Mesenchymal stem cell (in vitro differentiated cells and primary cell): ENCODE data around the gene INTS15.

ENCODE experiments used
- DNase-seq: peaks from one replicate; pipeline ENCODE4 v3.0.0-alpha.2; 2013
- H2AFZ ChIP-seq: one replicate; pipeline ENCODE4 v1.6.1; 2013; ENCODE audit warnings: low read depth, mild to moderate bottlenecking, control low read depth, inconsistent platforms, low read length, moderate library complexity
- H2AK5ac ChIP-seq: 2 replicates; pipeline ENCODE4 v1.6.1; 2013; ENCODE audit warnings: low read length, moderate library complexity, mild to moderate bottlenecking, inconsistent platforms; ENCODE audit not compliant: severe bottlenecking
- H2BK120ac ChIP-seq: one replicate; pipeline ENCODE4 v1.6.1; 2013; ENCODE audit warnings: low read depth, mild to moderate bottlenecking, inconsistent platforms, low read length, moderate library complexity
- H2BK12ac ChIP-seq, 2 experiments: one replicate each; pipeline ENCODE4 v1.6.1; 2013; ENCODE audit warnings: inconsistent platforms in 2 of 2, low read length in 2 of 2, mild to moderate bottlenecking in 2 of 2, moderate library complexity in 2 of 2, control low read depth in 1 of 2
- H2BK15ac ChIP-seq: one replicate; pipeline ENCODE4 v1.6.1; 2013; ENCODE audit warnings: mild to moderate bottlenecking, low read depth, inconsistent platforms; ENCODE audit not compliant: poor library complexity, severe bottlenecking
- H2BK5ac ChIP-seq: 2 replicates; pipeline ENCODE4 v1.6.1; 2013; ENCODE audit warnings: low read depth, mild to moderate bottlenecking, low read length, control low read depth, inconsistent platforms; ENCODE audit not compliant: poor library complexity, severe bottlenecking
- H3K14ac ChIP-seq, 2 experiments: one replicate each; pipeline ENCODE4 v1.6.1; 2013; ENCODE audit warnings: inconsistent platforms in 2 of 2, low read length in 2 of 2, control low read depth in 1 of 2, mild to moderate bottlenecking in 1 of 2, moderate library complexity in 1 of 2
- H3K18ac ChIP-seq, 2 experiments: one replicate each; pipeline ENCODE4 v1.6.1; 2013; ENCODE audit warnings: inconsistent platforms in 2 of 2, low read length in 2 of 2, control low read depth in 1 of 2, low read depth in 1 of 2, mild to moderate bottlenecking in 1 of 2
- H3K23ac ChIP-seq, 2 experiments: one replicate each; pipeline ENCODE4 v1.6.1; 2013; ENCODE audit warnings: inconsistent platforms in 2 of 2, low read length in 2 of 2, mild to moderate bottlenecking in 2 of 2, moderate library complexity in 2 of 2, control low read depth in 1 of 2
- H3K27ac ChIP-seq: 2 replicates; pipeline ENCODE4 v1.5.1; 2013; ENCODE audit warnings: mild to moderate bottlenecking, moderate library complexity, low read length, control low read depth, inconsistent platforms; ENCODE audit not compliant: poor library complexity, severe bottlenecking
- H3K27me3 ChIP-seq, 2 experiments: 2 replicates each; pipeline versions ENCODE4 v1.6.1 to v1.7.0; 2013; ENCODE audit warnings: low read length in 2 of 2, mild to moderate bottlenecking in 2 of 2, moderate library complexity in 2 of 2, control low read depth in 1 of 2, inconsistent platforms in 1 of 2; ENCODE audit not compliant: control insufficient read depth in 1 of 2, insufficient read depth in 1 of 2
- H3K36me3 ChIP-seq, 2 experiments: 2 replicates each; pipeline versions ENCODE4 v1.6.1 to v1.7.0; 2013; ENCODE audit warnings: low read length in 2 of 2, control low read depth in 1 of 2, inconsistent platforms in 1 of 2, low read depth in 1 of 2, mild to moderate bottlenecking in 1 of 2; ENCODE audit not compliant: insufficient read depth in 2 of 2, control insufficient read depth in 1 of 2
- H3K4ac ChIP-seq, 2 experiments: one replicate each; pipeline ENCODE4 v1.6.1; 2013; ENCODE audit warnings: inconsistent platforms in 2 of 2, low read length in 2 of 2, mild to moderate bottlenecking in 2 of 2, moderate library complexity in 2 of 2, control low read depth in 1 of 2, low read depth in 1 of 2
- H3K4me1 ChIP-seq: 2 replicates; pipeline ENCODE4 v1.6.1; 2013; ENCODE audit warnings: low read depth, low read length, control low read depth; ENCODE audit not compliant: control insufficient read depth, insufficient read depth
- H3K4me2 ChIP-seq: 2 replicates; pipeline ENCODE4 v1.6.1; 2013; ENCODE audit warnings: low read length, mild to moderate bottlenecking, inconsistent platforms; ENCODE audit not compliant: poor library complexity, severe bottlenecking
- H3K4me3 ChIP-seq, 2 experiments: 2 replicates each; pipeline versions ENCODE4 v1.5.1 to v1.7.0; 2013; ENCODE audit warnings: low read length in 2 of 2, mild to moderate bottlenecking in 2 of 2, control low read depth in 1 of 2, low read depth in 1 of 2; ENCODE audit not compliant: insufficient read depth in 1 of 2
- H3K79me1 ChIP-seq: replicated peaks from 2 replicates; pipeline ENCODE4 v1.6.1; 2013; ENCODE audit warnings: mild to moderate bottlenecking, control low read depth, low read length, inconsistent platforms; ENCODE audit not compliant: poor library complexity, severe bottlenecking
- H3K9ac ChIP-seq: 2 replicates; pipeline ENCODE4 v1.7.0; 2013; ENCODE audit warnings: mild to moderate bottlenecking, low read length, moderate library complexity
- H3K9me3 ChIP-seq: 2 replicates; pipeline ENCODE4 v1.7.0; 2013; ENCODE audit warnings: mild to moderate bottlenecking, low read length; ENCODE audit not compliant: control insufficient read depth
- H4K8ac ChIP-seq: one replicate; pipeline ENCODE4 v1.6.1; 2013; ENCODE audit warnings: inconsistent platforms, mild to moderate bottlenecking, low read length, moderate library complexity
- H4K91ac ChIP-seq: one replicate; pipeline ENCODE4 v1.6.1; 2013; ENCODE audit warnings: mild to moderate bottlenecking, low read length, inconsistent platforms
- WGBS: methylation state at CpG from one replicate; pipeline ENCODE4 v1.1.7; 2013; ENCODE audit warnings: mixed read lengths; 5-methylcytosine and 5-hydroxymethylcytosine counted together

INTS15 gene

DNA sequence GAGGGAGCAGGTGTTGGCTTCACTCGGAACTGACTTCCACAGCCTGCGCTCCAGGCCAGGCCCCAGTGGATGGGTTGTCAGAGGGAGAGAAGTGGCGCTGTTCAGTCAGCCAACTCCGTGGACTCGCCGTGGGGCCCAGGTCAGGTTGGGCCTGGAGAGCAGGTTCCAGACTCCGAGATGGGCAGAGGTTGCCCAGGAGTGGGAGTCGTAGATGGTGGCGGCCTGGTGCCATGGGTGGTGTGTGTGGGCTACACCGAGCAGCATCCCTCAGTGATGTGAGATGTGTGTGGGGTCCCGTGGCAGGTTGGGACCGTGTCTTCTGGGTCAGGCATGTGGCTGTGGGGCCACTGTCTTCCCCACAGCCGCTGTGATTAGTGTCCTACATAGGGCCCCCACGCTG lies 57.7 kb downstream of the INTS15 start:
- Histone ChIP-seq H3K4ac (no peak overlapping the region), H3K4me2 (no peak overlapping the region), H2BK120ac (no peak overlapping the region), H3K79me1 (peaks cover 65% of the 10 kb centered on the region), H3K4me1 (no peaks in the 10 kb centered on the region), H4K8ac (no peak overlapping the region), H3K4me3 (no peak overlapping the region), H3K27ac (no peak overlapping the region), H3K27me3 (no peaks in the 10 kb centered on the region), H3K18ac (no peak overlapping the region), H2AFZ (no peak overlapping the region), H2BK12ac (no peak overlapping the region), H3K9ac (no peak overlapping the region), H2BK5ac (no peak overlapping the region), H3K9me3 (no peaks in the 10 kb centered on the region), H2BK15ac (no peak overlapping the region), H3K36me3 (peaks cover 86 to 97% of the 10 kb centered on the region in 2 experiments), H2AK5ac (no peak overlapping the region), H4K91ac (no peak overlapping the region), H3K14ac (no peak overlapping the region), H3K23ac (no peak overlapping the region)
- 98% methylated on average over 13 of the region's 14 CpGs for WGBS
- no peak for DNase-seq

DNA sequence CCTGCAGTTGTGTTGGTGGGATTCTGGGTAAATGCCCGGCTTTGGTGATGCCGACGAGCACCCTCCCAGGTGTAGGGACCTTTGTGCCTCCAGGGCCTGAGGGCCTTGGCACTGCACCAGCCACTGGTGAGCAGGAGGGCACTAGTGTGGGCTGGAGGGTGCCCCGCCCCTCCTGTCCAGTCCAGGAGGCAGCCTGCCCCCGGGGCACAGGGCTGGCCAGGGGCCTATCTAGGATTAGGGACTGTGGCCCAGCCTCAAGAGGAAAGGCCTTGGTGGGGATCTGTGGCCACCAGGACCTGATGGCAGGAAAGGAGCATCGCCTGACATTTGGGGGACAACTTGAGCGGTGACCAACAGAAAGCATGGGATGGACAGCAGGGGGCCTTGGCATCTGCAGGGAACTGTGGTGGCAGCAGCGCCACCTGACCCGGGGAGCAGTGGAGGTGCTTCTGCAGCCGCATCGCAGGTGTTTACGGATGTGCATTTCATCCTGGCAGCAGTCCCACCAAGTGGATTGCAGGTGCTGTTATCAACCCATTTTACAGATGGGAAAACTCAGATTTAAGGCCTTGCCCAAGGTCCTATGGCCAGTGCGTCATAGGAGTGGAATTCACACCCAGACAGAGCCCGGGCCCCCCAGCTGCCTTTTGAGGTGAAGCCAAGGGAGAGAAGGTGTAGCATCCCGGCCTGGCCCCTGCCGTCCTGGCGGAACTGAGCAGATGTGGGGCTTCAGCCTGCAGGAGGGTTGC lies 58.4 kb downstream of the INTS15 start:
- no peaks in the 10 kb centered on the region for H3K27me3 ChIP-seq
- peaks cover 60% of the 10 kb centered on the region for H3K79me1 ChIP-seq
- H3K23ac ChIP-seq = no peak overlapping the region
- H3K4me2 ChIP-seq = no peak overlapping the region
- H3K14ac ChIP-seq = no peak overlapping the region
- H3K27ac ChIP-seq = no peak overlapping the region
- H3K18ac ChIP-seq = no peak overlapping the region
- no peak overlapping the region for H4K91ac ChIP-seq
- no peak overlapping the region for H2BK12ac ChIP-seq
- H2BK5ac ChIP-seq = no peak overlapping the region
- WGBS = 97% methylated on average over 17 of the region's 17 CpGs
- H3K36me3 ChIP-seq = peaks cover 82 to 97% of the 10 kb centered on the region in 2 experiments
- H3K4me1 ChIP-seq = no peaks in the 10 kb centered on the region
- no peak overlapping the region for H4K8ac ChIP-seq
- no peak overlapping the region for H2AK5ac ChIP-seq
- no peak overlapping the region for H3K9ac ChIP-seq
- peaks cover 2% of the 10 kb centered on the region for H3K9me3 ChIP-seq
- H3K4me3 ChIP-seq = no peak overlapping the region
- H2AFZ ChIP-seq = no peak overlapping the region
- no peak overlapping the region for H2BK15ac ChIP-seq
- H3K4ac ChIP-seq = no peak overlapping the region
- H2BK120ac ChIP-seq = no peak overlapping the region
- DNase-seq = no peak

DNA sequence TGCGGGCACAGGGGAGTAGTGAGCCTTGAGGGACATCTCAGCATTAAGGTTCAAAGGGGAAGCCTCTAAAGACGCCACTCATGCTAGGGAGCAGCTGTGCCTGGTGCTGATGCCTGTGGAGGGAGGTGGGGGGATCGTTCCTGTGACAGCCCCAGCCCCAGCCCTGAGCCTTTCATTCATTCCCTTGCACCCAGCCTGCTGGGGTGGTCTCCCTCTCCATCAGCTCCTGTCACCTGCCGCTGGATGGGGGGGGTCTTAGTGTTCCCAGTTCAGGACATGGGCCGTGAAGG lies 58.9 kb downstream of the INTS15 start:
- Histone ChIP-seq H3K4me3 (no peak overlapping the region), H3K27me3 (no peaks in the 10 kb centered on the region), H3K9me3 (peaks cover 2% of the 10 kb centered on the region), H3K9ac (no peak overlapping the region), H4K8ac (no peak overlapping the region), H3K23ac (no peak overlapping the region), H3K14ac (no peak overlapping the region), H2AFZ (no peak overlapping the region), H2BK15ac (no peak overlapping the region), H3K4me2 (no peak overlapping the region), H4K91ac (no peak overlapping the region), H3K36me3 (peaks cover 77 to 97% of the 10 kb centered on the region in 2 experiments), H3K18ac (no peak overlapping the region), H2BK120ac (no peak overlapping the region), H3K4me1 (no peaks in the 10 kb centered on the region), H2BK5ac (no peak overlapping the region), H2BK12ac (no peak overlapping the region), H2AK5ac (no peak overlapping the region), H3K79me1 (peaks cover 56% of the 10 kb centered on the region), H3K27ac (no peak overlapping the region), H3K4ac (no peak overlapping the region)
- 98% methylated on average over 5 of the region's 5 CpGs for WGBS
- no peak for DNase-seq

DNA sequence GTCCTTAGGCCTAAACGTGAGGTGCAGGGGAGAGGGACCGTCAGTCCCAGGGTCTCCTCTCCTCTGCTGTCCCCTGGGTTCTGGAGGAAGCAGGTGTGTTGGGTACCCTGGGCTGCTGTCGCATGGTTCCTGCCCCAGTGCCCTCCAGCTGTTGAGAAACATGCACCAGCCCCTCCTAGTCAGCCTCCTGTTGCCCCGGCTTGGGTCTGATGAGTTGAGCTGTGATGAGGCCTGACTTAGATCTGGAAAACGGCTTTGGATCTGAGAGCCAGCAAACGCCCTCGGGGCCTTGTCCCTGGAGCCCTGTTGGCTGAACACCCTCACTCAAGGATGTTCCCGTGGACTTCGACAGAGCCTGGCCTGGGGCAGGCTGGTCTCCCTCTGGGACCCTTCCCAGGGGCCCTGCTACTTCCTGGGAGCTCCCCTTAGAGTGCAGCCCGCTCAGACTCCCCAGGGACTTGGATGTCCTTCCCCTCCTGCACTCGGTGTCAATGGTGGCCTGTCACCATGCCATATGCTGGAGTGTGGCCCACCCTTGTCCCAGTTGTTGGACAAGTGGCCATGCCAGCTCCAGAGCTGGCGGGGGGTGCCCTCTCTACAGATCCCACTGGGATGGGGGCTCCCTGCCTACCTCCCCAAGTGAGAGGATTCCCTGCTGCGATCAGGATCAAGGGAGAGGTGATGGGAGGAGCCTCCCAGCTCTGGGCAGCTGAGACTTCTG lies 59.6 kb downstream of the INTS15 start:
- peaks cover 75 to 97% of the 10 kb centered on the region in 2 experiments for H3K36me3 ChIP-seq
- 97% methylated on average over 12 of the region's 13 CpGs for WGBS

More for the DNA sequence above, 59.6 kb downstream of the INTS15 start:
- Histone ChIP-seq H4K91ac (no peak overlapping the region), H3K27ac (no peak overlapping the region), H3K4me2 (no peak overlapping the region), H3K4me1 (no peaks in the 10 kb centered on the region), H3K14ac (no peak overlapping the region), H2BK15ac (no peak overlapping the region), H3K79me1 (peaks cover 62% of the 10 kb centered on the region), H2BK120ac (no peak overlapping the region), H4K8ac (no peak overlapping the region), H2BK12ac (no peak overlapping the region), H3K18ac (no peak overlapping the region), H2AFZ (no peak overlapping the region), H3K23ac (no peak overlapping the region), H3K4me3 (no peak overlapping the region), H3K9me3 (peaks cover 2% of the 10 kb centered on the region), H3K4ac (no peak overlapping the region), H2BK5ac (no peak overlapping the region), H3K9ac (no peak overlapping the region), H3K27me3 (no peaks in the 10 kb centered on the region), H2AK5ac (no peak overlapping the region)
- no peak for DNase-seq
